HepG2 (cell line): Measurements from ENCODE around the gene LASP1. TPM values are rescaled to one million over a fixed set of nuclear protein-coding genes. Genes with fewer than 3 reads are reported as not detected.

ENCODE experiments used
- AGO1 ChIP-seq: fragments of 200-400 bp; formaldehyde crosslinking; IDR thresholded peaks from 2 replicates; pipeline ENCODE4 v1.6.1; 2017; ENCODE audit warnings: mild to moderate bottlenecking, low read depth, low read length, moderate library complexity; ENCODE audit not compliant: poor library complexity, severe bottlenecking
- ARNT2 ChIP-seq: sonication (generic); formaldehyde crosslinking; IDR thresholded peaks from 2 replicates; pipeline ENCODE4 v1.8.0; 2022; ENCODE audit warnings: mild to moderate bottlenecking, low read depth, missing genetic modification reagents, moderate library complexity
- CERS6 ChIP-seq: sonication (generic); formaldehyde crosslinking; IDR thresholded peaks from 2 replicates; pipeline ENCODE4 v1.5.0; 2020; ENCODE audit warnings: missing genetic modification reagents
- ELF1 ChIP-seq: sonication (generic); formaldehyde crosslinking; IDR thresholded peaks from 2 replicates; pipeline ENCODE4 v1.4.0; 2020; ENCODE audit warnings: missing genetic modification reagents
- FOXA3 ChIP-seq: IDR thresholded peaks from 2 replicates; pipeline ENCODE4 v1.6.1; 2016; ENCODE audit warnings: missing genetic modification reagents, missing compliant biosample characterization
- ISX ChIP-seq: sonication (generic); formaldehyde crosslinking; conservative IDR thresholded peaks from 2 replicates; pipeline ENCODE4 v1.5.0; 2020; ENCODE audit warnings: missing genetic modification reagents
- JUNB ChIP-seq: sonication (generic); formaldehyde crosslinking; IDR thresholded peaks from 2 replicates; pipeline ENCODE4 v1.8.0; 2022; ENCODE audit warnings: missing genetic modification reagents, mild to moderate bottlenecking, borderline replicate concordance
- MED1 ChIP-seq: sonication (generic); formaldehyde crosslinking; IDR thresholded peaks from 2 replicates; pipeline ENCODE4 v1.4.0; 2020; ENCODE audit warnings: missing genetic modification reagents
- PAXIP1 ChIP-seq: sonication (generic); formaldehyde crosslinking; conservative IDR thresholded peaks from 2 replicates; pipeline ENCODE4 v1.4.0; 2020; ENCODE audit warnings: mild to moderate bottlenecking, missing genetic modification reagents, moderate library complexity
- PCBP2 ChIP-seq: fragments of 200-400 bp; formaldehyde crosslinking; optimal IDR thresholded peaks from 2 replicates; pipeline ENCODE3; 2018; ENCODE audit warnings: low read length, low read depth; ENCODE audit not compliant: poor library complexity, severe bottlenecking
- PLRG1 ChIP-seq: fragments of 450-650 bp; conservative IDR thresholded peaks from 2 replicates; pipeline ENCODE4 v1.6.1; 2016
- SIX4 ChIP-seq: sonication (generic); formaldehyde crosslinking; IDR thresholded peaks from 2 replicates; pipeline ENCODE4 v1.4.0; 2020; ENCODE audit warnings: missing genetic modification reagents
- SP140L ChIP-seq: sonication (generic); formaldehyde crosslinking; IDR thresholded peaks from 2 replicates; pipeline ENCODE4 v1.4.0; 2020; ENCODE audit warnings: missing genetic modification reagents, borderline replicate concordance
- SPEN ChIP-seq: sonication (generic); formaldehyde crosslinking; IDR thresholded peaks from 2 replicates; pipeline ENCODE4 v1.5.1; 2020; ENCODE audit warnings: low read depth, mild to moderate bottlenecking, missing genetic modification reagents
- STAG1 ChIP-seq: sonication (generic); formaldehyde crosslinking; IDR thresholded peaks from 2 replicates; pipeline ENCODE4 v1.4.0; 2020; ENCODE audit warnings: missing genetic modification reagents
- TBL1XR1 ChIP-seq: fragments of 150-350 bp; IDR thresholded peaks from 2 replicates; pipeline ENCODE4 v1.6.1; 2014; ENCODE audit warnings: borderline replicate concordance, low read length; ENCODE audit not compliant: partially characterized antibody
- TEAD3 ChIP-seq: optimal IDR thresholded peaks from 2 replicates; pipeline ENCODE3; 2016; ENCODE audit warnings: borderline replicate concordance
- TSC22D2 ChIP-seq: sonication (generic); formaldehyde crosslinking; IDR thresholded peaks from 2 replicates; pipeline ENCODE4 v1.5.1; 2020; ENCODE audit warnings: missing genetic modification reagents, mild to moderate bottlenecking, borderline replicate concordance
- ZBTB7B ChIP-seq: sonication (generic); formaldehyde crosslinking; IDR thresholded peaks from 2 replicates; pipeline ENCODE4 v1.4.0; 2020; ENCODE audit warnings: missing genetic modification reagents
- ZC3H4 ChIP-seq: sonication (generic); formaldehyde crosslinking; IDR thresholded peaks from 2 replicates; pipeline ENCODE4 v1.4.0; 2020; ENCODE audit warnings: missing genetic modification reagents, borderline replicate concordance
- ZFP37 ChIP-seq: sonication (generic); formaldehyde crosslinking; IDR thresholded peaks from 2 replicates; pipeline ENCODE4 v1.4.0; 2020; ENCODE audit warnings: missing genetic modification reagents, borderline replicate concordance
- ZNF274 ChIP-seq: sonication (generic); formaldehyde crosslinking; IDR thresholded peaks from 2 replicates; pipeline ENCODE4 v1.5.1; 2020; ENCODE audit warnings: mild to moderate bottlenecking, missing genetic modification reagents
- ZNF432 ChIP-seq: sonication (generic); formaldehyde crosslinking; IDR thresholded peaks from 2 replicates; pipeline ENCODE4 v1.5.0; 2020; ENCODE audit warnings: missing genetic modification reagents, mild to moderate bottlenecking, borderline replicate concordance
- ZNF7 ChIP-seq: IDR thresholded peaks from 2 replicates; pipeline ENCODE4 v1.6.1; 2016; ENCODE audit warnings: missing biosample characterization, missing genetic modification reagents
- ZNF790 ChIP-seq: sonication (generic); formaldehyde crosslinking; IDR thresholded peaks from 2 replicates; pipeline ENCODE4 v1.8.0; 2022; ENCODE audit warnings: missing genetic modification reagents, mild to moderate bottlenecking, borderline replicate concordance
- ZNF878 ChIP-seq: sonication (generic); formaldehyde crosslinking; IDR thresholded peaks from 2 replicates; pipeline ENCODE4 v1.8.1; 2023; ENCODE audit warnings: mild to moderate bottlenecking, missing genetic modification reagents, moderate library complexity
- polyA plus RNA-seq, 8 experiments: library from polyadenylated mRNA; depleted of rRNA in 3 of 8; stranded (reverse) in 7 of 8; unstranded in 1 of 8; fragments of >200 nt; fragmentation: Illumina TruSeq in 4 of 8; extraction: Trizol in 4 of 8; gene quantifications; 2 replicates each; pipeline versions ENCODE4 v1.2.1 to v1.2.3, GENCODE V29; 2011 to 2016; ENCODE audit warnings: low read depth in 4 of 8, missing spikeins in 1 of 8, mixed read lengths in 1 of 8; ENCODE audit not compliant: insufficient read depth in 1 of 8
- total RNA-seq, 5 experiments: library from RNA; depleted of rRNA; stranded (reverse); fragments of >200 nt; fragmentation: Illumina TruSeq; extraction: Trizol; gene quantifications; 2 replicates each; pipeline ENCODE4 v1.2.3, GENCODE V29; 2016; ENCODE audit warnings: low read depth in 1 of 5

LASP1 gene
- total and polyA plus RNA-seq, 2 of the 13 experiments (the other 11 are each of a cell fraction or from before 2014, with no cell fraction given), result 70.1 to 97.0 TPM

DNA sequence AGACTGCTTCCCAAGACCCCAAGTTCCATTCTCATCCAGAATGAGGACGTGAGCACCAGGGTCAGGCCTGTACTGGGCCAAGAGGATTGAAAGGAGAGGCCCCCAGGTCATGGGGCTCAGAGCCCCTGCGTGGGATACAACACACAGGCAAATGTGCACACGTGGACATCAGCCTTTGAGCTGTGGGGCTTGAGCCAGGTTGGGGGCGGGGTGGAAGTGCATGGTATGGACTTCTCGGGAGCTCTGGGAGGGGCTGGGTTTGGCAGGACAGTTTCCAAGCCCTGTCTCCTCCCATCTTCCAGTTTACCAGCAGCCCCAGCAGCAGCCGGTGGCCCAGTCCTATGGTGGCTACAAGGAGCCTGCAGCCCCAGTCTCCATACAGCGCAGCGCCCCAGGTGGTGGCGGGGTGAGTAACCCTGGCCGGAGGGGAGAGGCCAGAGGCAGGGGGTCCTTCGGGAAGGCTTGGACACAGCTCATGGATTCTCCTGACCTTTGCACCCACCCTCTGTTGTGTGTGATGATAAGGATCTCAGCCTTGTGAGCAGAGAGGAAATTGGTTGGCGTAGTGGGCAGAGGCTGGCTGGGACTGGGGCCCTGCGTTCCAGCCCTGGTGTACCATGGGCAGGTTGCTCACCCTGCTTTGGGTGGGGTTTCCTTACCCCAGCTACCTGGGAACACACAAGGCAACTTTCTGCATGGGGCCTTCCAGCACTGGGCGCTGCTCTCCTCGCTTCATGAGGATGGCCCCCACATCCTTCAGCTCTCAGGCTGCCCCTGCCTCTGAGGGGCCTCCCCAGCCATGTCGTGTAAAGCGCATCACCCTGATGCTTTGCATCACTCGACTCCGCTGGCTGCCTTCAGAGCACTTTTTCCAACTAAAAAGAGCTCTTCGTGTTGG is 45.1 kb downstream of the LASP1 start (continued):
- TF ChIP-seq MED1 (CRISPR knock-in tag) (peak; percentile 73; the same call in 1 of the 2 replicates), ZBTB7B (CRISPR knock-in tag) (peak; percentile 97), ZNF274 (no peak), ZFP37 (no peak), FOXA3 (CRISPR knock-in tag) (peak; percentile 61), ZNF790 (no peak), TSC22D2 (CRISPR knock-in tag) (no peak), SIX4 (CRISPR knock-in tag) (no peak), ZNF7 (CRISPR knock-in tag) (no peak), ZC3H4 (CRISPR knock-in tag) (no peak), PCBP2 (no peak), ZNF878 (no peak), ELF1 (CRISPR knock-in tag) (no peak; the same call in 1 of the 2 replicates), ISX (CRISPR knock-in tag) (no peak), SPEN (CRISPR knock-in tag) (no peak; the same call in 1 of the 2 replicates), TEAD3 (peak; percentile 30), ARNT2 (CRISPR knock-in tag) (no peak), SP140L (CRISPR knock-in tag) (no peak), CERS6 (CRISPR knock-in tag) (no peak), STAG1 (CRISPR knock-in tag) (peak; percentile 57), JUNB (CRISPR knock-in tag) (no peak), PLRG1 (no peak), PAXIP1 (peak; percentile 91), ZNF432 (CRISPR knock-in tag) (no peak), AGO1 (no peak), TBL1XR1 (no peak)
